Central memory CD4-positive, alpha-beta T cell (primary cell): ENCODE results near the gene SEC14L1.
A peak's percentile ranks its signal among the peaks of the same experiment; 100 is the strongest.

Experiments
- DNase-seq: peaks from one replicate; pipeline ENCODE4 v3.0.0; 2022

The SEC14L1 gene

DNA sequence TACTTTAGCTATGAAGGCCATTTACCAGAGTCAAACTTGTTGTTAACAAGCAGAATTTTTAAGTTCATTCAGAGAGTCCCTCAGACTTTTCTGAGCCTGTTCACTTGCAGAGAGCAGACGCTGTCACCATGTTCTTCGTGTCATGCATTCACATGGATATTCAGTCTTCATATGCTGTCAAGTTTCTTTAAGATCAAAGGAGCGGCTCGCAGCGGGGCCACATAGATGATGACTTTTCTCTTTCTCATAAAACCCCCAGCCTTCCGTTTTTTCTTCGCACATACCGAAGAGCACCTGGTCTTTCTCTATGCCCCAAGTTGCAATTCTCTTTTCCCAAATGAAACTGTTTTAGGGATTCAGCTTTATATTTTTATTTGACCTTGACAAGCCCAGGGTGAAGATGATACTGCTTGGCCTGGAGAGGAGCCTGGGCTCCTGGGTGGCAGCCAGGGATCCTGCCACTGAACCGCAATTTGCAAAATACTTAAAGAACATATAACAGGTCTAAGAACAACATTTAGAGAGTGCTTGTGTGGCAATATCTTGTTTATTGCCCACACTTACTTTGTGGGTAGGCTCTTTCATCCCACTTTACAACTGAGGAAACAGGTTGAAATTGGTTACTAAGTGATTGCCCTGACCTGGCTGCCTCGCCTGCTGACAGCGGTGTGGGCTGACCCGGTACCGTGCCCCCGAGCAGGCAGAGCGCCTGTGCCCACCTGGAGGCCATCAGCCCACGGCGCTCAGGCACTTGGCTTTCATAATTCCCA lies 22.9 kb downstream of the SEC14L1 start:
- no peak for DNase-seq

DNA sequence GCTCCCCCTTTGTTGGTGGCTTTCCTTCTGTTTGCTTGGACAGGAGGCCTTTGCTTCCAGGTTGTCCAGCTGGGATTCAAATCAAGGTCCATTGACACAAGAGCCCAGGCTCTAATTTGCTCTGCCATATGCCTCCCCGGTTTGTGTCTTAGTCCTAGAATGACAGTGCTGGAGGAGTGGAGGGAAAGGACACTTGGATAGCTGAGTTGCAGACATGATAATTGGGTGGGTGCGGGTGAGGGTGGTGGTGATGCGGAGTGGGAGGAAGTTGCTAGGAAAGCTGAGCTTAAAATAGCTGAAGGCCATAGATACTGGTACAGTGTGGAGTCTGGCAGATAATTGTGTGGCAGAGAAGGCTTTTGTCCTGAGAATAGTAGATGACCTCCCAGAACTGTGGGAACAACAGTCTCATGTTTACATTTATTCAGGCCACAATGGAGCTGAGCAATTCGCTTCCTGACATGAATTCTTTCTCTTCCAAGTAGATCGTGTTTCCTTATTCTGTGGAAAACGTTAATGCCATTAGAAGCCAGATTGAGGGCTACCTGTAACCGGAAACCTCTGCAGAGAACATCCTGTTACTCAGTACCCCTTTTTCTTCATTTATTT lies 23.8 kb downstream of the SEC14L1 start:
- no peak for DNase-seq

DNA sequence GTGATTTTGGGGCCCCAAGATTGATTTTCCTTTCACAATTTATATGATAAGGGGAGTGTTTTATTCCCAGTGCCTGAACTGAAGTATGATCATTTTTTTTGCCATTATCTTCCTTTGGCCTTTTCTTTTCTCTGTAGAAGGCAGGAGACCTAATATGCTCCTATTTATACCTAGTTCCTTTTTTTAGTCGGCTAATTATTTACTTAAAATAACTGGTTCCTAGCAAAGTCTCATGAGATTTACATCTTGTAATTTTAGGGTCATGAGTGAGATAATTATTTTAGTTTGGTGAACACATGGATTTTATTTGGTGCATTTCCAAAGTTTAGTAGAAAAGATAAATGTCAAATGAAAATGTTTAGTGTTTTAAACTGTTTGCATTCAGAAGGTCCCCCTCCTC lies 24.8 kb downstream of the SEC14L1 start:
- no peak for DNase-seq

DNA sequence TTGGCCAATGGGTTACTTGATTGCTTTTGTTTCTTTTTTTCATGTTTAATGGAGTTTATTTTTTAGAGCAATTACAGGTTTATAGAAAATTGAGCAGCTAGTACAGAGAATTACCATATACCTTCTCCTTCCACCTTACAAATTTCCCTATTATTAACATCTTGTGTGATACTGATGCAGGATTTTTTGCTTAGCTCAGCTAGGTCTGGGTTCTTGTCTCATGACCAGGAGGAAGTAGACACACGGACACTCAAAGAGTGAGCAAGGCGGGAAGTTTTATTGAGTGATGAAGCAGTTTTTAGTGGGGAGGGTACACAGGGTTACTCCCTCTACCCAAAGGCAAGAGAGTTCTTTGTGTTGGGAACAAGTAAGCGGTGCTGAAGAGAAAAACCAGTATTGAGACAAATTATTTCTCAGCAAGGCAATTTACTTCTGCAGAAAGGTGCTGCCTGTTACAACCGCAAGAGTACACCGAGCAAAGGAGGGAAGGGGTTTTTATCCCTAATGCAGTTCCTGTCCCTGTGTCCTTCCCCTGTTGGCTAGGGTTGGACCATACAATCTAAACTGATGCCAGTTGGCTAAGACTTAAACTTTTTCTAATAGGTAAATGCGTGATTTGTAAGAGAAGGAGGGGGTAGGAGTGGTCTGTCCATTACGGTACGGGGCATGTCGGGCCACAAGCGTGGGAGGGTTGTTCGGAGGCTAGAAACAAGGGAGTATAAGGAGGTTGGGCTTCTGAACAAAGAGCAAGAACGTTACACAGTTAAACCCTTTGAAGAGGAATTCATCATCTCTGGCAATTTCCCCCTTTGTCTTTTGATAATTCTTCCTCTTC lies 26.9 kb downstream of the SEC14L1 start:
- DNase-seq = no peak

DNA sequence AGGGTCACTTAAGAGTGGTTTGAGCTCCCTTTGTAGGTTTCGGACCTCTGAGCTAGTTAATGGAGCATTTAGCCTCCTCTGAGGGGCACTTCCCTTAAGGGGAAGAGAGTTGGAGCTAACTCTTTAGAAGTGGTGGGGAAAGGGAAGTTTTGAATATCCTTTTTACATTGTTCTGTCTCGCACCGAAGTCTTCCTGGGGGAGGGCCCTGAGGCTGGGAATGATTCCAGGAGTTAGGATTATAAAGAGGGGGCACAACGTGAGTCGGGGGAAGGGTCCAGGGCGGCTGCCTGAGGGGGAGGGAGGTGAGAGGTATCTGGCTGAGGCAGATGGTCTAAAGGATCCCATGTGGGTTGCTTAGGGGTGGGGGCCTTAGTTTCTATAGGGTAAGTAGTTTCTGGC lies 32.3 kb downstream of the SEC14L1 start:
- DNase-seq = no peak

DNA sequence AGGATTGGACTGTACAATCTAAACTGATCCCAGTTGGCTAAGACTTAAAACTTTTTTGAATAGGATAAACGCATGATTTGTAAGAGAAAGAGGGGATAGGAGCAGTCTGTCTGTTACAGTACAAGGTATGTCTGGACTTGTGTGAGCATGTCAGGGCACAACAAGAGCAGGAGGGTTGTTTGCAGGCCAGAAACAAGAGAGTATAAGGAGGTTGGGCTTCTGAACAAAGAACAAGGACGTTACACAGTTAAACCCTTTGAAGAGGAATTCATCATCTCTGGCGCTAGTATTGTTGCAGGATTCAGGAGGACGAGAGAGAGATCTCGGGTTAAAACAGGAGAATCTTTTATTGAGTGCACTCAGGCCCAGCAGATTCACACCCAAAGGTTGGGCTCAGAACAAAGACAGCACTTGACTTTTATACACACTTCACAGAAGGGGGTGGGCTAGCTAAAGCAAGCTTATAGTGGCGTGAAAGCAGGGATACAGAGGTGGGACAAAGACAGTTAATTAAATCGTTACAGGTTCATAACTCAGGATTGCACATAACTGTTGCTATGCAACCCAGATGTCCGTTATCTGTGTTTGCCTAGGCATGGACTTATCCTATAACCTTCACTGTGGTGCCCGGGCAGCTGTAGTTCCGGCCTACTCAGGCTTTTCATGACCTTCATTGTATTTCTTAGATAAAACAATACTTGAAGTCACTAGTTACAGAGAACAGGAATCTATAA lies 34.3 kb downstream of the SEC14L1 start:
- no peak for DNase-seq

DNA sequence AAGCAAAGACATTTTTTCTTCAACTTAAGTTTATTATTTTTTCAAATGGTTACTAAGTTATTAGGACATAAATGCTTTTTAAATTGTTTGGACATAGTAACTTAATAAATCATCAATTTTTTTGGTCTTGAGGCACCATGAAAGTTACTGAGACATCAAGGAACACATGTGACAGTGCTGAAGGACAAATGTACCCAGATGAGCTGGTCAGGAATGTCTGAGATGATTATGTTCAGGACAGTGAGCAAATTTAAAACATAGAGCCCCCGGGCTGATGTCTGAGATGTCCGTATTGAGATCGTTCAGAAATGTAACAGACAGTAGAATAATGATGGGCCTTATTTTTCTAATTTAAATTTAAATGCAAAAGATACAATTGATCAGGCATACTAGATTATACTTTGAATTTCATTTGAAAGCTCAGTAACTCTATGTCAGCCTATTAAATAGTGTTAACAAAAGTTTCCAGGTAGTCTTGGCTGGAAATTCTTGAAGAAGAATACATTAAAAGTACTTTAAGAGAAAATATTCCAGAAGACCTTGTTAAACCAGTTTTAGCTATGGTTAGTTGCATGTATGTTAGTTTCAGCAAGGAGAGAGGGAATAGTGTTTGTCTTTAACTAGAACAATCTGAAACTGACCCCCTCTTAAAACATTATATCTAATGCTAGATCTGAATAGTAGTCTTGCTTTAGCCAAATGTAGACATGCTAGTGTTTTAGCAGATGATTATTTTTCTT lies 36.4 kb downstream of the SEC14L1 start:
- no peak for DNase-seq

DNA sequence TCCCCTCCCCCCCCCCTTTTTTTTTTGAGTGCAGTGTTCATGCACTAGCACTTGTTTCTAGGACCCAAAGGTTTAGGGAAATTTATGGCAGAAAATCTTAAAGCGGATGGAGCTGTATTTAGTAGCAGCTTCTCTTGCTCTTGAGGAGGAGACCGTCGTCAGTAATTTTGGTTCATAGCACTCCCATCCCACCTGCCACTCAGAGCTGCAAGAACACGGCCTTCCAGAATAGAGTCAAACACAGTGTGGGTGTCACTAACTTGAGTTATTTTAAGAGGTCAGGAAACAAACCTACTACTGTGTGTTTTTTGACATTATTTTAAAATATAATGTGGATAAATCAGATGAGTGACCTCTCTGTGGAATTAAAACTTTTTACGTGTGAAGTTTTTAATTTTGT lies 37.3 kb downstream of the SEC14L1 start:
- DNase-seq = no peak

DNA sequence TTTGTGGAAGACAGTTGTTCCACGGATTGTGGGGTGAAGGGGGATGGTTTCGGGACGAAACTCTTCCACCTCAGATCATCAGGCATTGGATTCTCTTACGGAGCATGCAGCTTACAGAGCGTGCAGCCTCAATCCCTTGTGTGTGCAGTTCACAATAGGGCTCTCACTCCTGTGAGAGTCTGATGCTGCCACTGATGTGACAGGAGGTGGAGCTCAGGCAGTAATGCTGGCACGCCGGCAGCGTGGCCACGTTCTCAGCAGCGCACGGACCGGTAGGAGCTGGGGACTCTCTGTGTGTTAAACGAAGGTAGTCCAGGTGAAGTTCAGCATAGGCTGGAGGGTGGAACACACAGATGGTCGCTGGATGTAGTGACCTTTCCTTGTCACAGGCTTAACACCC lies 37.8 kb downstream of the SEC14L1 start:
- no peak for DNase-seq

DNA sequence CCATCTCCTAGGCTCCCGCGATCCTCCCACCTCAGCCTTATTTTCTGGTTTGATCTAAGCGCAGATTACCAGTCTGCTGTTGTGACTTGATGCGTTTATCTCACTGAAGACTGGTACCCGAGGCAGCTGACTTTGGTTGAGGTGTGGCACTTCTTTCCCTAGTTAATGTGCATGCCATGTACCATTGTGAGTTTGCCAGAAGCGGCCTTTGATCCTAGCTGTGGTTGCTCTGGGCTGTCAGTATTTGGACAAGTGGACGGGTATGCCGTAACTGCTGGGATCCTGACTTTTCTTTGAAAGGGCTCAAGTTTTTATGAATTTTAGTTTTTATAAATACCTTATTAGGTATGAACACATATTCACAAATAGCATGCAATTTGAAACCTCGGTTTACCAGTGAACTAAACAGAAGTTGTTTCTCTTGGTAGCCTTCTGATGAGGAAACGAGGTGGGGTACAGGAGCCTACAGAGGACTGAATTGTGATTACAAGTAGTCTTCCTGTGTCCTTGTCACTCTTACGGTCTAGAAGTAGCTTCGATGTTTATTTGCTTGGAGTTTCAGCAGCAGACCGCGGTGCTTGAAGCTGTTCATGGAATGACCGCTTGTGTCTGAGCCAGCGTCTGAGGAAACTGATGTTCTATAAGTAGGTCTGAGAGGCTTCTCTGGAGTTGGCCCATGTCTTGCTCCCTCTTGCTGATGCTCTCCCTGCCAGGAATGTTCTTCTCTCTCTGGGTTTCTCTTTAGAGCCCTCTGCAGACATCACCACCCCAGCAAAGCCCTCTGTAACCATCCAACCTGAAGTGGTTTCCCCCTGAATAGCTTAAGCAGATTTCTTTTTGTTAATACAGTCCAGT lies 40.0 kb downstream of the SEC14L1 start:
- DNase-seq = no peak

DNA sequence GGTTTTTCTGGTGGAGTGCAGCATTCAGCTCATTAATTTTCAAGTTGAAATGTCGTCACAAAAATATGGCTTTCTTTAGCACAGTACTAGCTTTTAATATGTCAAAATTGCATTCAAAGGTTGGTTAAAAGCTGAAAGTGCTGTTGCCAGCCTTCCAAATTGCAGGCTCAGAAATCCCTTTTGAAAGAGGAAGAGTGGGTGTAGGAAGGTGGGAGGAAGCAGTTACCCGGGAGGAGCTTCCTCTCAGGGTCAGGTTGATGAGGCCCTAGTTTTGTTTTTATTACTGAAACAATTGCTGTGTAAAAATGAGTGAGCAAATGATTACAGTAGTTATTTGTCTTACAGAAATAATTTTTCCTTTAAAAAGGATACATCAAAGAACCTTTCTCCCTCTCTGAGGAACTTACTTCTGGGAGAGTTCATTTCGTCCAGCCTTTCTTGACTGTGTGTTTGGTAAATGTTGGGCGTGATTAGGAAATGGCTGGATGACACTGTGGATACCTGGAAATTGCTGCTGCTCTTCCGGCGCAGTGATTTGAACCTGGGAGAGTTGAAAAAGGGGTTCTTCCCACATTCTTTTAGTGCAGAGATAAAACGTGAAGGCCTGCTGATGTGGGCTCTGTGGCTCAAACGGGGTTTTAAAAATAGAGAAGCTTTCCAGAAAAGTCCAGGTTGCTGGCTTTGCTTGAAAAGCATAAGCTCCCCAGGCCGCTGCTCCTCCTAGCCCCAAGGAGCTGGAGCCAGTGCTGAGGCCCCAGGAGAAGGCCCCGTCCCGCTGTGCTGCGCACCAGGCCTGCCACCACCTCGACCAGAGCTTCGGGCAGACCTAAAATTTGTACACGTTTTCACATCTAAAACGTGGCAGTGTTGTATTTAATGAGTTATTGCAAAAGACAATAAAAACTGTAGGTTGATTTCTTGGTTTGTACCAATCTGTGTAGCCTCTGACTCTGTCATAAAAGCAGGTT lies 41.7 kb downstream of the SEC14L1 start:
- DNase-seq = peak; percentile 4

DNA sequence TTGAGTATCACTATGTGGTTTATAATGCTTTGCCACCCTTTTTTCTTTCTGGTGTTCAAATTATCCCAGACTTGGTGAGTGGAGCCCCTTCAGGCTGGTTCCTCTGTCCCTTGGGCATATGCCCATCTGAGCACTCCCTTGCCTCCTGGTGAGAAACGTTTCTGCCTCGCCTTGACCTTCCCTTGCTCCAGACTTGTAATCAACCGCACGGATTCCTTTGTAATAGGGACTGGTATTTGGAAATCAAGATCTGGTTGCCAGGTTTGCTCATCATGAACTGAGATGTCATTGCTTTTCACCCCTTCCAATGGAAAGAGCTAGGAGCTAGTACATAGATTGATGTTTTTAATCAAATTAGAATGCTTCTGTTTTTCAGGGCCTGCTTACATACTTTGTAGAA lies 43.7 kb downstream of the SEC14L1 start:
- DNase-seq = no peak

DNA sequence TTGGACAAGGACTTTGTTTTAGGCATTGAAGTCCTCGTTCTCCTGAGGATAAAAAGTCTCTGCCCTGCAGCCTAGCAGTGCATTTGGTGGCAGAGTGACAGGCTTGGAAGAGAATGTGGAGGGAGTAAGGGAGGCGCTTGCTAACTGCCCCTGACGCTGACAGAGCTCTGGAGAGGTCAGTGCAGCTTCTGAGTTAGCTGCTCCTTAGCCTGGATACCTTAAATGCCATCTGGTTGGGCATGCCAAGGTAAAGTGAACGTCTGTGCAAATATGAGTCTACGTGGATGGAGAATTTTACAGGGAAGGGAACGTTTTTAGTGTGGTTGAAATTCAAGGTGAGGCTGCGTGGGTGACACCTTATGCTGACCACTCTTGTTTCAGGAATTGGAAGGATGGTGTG lies 44.4 kb downstream of the SEC14L1 start:
- no peak for DNase-seq

DNA sequence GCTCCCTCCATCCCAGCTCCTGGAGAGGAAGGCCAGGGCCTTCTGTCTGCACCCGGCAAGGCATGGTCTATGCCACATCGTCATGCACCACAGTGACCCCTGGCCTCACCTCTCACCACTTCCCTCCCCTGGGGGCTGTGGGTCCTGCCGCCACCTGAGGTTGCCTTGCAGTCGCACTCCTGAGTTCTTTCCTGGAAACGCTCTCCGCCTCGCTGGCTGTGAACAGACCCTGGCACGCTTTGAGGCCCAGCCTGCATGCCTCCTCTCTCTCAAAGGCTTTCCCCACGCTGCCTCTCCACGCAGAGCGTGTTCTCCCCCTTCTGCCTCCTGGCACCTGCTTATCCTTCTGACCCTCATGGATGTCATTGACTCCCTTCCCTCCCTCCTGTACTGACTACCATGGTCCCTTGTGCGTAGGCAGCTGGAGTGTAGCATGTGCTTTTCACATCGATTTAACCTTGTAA lies 45.4 kb downstream of the SEC14L1 start:
- no peak for DNase-seq

DNA sequence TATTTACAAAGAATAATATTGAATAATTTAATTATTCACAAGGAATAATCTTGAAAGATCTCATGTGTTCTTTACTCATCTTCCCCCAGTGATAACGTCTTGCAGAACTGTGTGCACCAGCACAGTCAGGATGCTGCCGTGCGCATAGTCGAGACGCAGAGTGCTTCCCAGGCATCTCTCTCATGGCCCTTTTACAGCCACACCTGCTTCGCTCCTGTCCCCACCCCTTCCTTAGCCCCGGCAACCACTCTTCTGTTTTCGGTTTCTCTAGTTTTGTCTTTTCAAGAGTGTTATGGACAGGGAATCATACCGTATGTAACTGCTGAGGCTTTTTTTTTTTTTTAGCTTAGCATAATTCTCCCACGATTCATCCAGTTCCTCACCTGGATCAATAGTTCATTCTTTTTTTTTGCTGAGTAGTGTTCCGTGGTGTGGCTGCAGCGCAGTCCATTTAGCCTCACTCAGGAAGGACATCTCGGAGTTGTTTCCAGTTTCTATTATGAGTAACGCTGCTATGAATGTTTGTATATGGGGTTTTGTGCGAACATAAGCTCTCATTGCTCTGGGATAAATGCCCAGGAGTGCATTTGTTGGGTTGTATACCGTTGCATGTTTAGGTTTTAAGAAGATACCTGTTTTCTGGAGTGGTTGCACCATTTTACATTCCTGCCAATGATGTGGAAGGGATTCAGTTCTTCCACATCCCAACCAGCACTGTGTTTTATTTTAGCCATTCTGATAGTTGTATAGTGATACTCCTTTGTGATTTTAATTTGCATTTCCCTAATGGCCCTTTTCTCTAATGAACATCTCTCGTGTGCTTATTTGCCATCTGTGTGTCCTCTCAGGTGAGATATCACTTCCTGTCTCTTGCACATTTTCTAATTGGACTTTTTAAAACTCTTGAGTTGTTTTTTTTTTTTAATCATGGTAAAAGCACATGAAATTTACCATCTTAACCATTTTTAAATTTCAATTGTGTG lies 47.6 kb downstream of the SEC14L1 start:
- peak; percentile 22 for DNase-seq

DNA sequence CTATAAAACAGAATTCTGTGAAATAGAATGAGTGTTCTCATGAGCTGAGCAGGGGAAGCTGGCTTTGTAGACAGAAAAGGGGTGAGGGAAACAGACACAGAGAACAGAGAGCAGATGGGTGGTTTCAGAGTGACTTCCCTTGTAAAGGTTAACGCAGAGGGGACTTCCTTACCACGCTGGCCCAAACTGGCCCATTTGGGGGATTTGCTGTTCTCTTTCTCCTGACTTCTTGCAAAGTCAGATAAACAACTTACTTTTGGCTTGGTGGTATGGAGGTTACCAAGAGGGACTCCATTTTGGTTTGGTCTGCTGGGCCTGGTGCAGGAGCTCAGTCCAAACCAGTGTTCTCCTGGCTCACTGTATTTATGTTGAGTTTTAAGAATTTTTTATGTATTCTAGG lies 48.4 kb downstream of the SEC14L1 start:
- DNase-seq = no peak

DNA sequence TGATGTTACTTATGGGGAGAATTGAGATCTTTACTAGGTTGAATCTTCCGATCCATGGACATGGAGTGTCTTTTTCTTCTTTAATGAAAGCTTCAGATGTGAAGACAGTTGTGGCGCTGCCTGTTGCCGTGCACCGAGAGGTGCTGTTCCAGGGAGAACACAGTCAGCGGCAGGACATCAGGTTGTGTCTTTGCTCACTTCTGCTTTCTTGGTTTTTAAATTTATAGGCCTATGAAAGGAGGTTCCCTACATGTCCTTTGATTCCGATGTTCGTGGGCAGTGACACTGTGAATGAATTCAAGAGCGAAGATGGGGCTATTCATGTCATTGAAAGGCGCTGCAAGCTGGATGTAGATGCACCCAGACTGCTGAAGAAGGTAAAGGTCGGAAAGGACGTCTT lies 49.8 kb downstream of the SEC14L1 start:
- no peak for DNase-seq

DNA sequence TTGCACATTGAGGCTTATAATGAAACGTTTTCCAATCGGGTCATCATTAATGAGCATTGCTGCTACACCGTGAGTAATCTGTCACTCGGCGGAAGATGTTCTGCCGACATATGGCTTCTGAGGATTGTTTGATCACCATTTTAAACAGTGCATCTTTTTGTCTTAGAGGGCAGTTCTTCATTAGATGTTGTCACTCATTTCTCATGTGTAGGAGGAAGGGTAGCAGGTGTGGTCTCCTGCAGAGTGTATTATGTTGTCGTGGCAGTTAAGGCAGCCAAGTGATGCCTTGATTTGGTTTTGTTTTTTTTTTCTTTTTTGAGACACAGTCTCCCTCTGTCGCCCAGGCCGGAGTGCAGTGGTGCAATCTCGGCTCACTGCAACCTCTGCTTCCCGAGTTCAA lies 50.5 kb downstream of the SEC14L1 start:
- no peak for DNase-seq

DNA sequence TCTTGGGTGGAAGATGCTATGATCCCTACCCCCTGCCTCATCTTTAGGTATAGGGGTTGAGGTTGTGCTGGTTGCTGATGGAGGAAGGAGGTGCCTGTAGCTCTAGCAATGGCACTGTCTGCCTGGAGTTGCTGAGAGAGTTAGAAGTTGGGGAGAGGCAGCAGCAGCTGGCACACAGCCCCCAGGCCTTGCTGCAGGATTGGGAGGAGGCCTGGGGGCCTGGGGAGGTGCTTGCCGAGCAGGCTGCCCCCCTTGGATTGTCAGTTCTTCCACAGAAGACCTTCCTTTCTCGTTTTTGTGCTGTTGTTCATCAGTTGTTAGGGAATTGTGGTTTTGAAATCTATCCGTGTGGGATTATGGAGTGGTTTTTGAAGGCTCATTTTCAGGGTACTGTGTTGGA lies 52.9 kb downstream of the SEC14L1 start:
- DNase-seq = no peak
